DND-41 (cell line): Measurements from ENCODE around the gene UNC45B.
"Not testable (repeated sequence)": the region's sequence is repeated elsewhere in the genome, so short reads cannot be mapped to it uniquely, and the experiment has no call there.

Experiments used
- EZH2 ChIP-seq: IDR thresholded peaks from 3 replicates; pipeline ENCODE4 v1.6.1; 2012; ENCODE audit warnings: borderline replicate concordance, low read depth, mild to moderate bottlenecking, moderate library complexity, low read length, inconsistent platforms; ENCODE audit not compliant: severe bottlenecking
- TF ChIP-seq, protein P1 (sequence below): IDR thresholded peaks from 2 replicates; pipeline ENCODE4 v1.5.1; 2012; ENCODE audit warnings: borderline replicate concordance, low read length, moderate library complexity, mild to moderate bottlenecking; ENCODE audit not compliant: poor library complexity, severe bottlenecking; ENCODE audit errors: extremely low read depth

DNA sequence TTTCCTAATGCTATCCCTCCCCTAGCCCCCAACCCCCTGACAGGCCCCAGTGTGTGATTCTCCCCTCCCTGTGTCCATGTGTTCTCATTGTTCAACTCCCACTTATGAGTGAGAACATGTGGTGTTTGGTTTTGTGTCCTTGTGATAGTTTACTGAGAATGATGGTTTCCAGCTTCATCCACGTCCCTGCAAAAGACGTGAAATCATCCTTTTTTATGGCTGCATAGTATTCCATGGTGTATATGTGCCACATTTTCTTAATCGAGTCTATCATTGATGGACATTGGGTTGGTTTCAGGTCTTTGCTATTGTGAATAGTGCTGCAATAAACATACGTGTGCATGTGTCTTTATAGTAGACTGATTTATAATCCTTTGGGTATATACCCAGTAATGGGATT is 86.7 kb downstream of the UNC45B start:
- TF ChIP-seq, protein P1, sequence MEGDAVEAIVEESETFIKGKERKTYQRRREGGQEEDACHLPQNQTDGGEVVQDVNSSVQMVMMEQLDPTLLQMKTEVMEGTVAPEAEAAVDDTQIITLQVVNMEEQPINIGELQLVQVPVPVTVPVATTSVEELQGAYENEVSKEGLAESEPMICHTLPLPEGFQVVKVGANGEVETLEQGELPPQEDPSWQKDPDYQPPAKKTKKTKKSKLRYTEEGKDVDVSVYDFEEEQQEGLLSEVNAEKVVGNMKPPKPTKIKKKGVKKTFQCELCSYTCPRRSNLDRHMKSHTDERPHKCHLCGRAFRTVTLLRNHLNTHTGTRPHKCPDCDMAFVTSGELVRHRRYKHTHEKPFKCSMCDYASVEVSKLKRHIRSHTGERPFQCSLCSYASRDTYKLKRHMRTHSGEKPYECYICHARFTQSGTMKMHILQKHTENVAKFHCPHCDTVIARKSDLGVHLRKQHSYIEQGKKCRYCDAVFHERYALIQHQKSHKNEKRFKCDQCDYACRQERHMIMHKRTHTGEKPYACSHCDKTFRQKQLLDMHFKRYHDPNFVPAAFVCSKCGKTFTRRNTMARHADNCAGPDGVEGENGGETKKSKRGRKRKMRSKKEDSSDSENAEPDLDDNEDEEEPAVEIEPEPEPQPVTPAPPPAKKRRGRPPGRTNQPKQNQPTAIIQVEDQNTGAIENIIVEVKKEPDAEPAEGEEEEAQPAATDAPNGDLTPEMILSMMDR: not testable (repeated sequence)
- not testable (repeated sequence) for TF ChIP-seq EZH2
